Germinal center (tissue), 1 donor: Measurements from ENCODE around the gene LIN52.
"Not testable (repeated sequence)": the region's sequence is repeated elsewhere in the genome, so short reads cannot be mapped to it uniquely, and the experiment has no call there.

Experiments
- DNase-seq: peaks from one replicate; pipeline ENCODE4 v3.0.0; 2012; ENCODE audit warnings: mixed read lengths, low spot score

LIN52 gene

GRCh38 chr14:74109369-74109768 is 24.6 kb downstream of the LIN52 start:
- DNase-seq: no peak

DNA sequence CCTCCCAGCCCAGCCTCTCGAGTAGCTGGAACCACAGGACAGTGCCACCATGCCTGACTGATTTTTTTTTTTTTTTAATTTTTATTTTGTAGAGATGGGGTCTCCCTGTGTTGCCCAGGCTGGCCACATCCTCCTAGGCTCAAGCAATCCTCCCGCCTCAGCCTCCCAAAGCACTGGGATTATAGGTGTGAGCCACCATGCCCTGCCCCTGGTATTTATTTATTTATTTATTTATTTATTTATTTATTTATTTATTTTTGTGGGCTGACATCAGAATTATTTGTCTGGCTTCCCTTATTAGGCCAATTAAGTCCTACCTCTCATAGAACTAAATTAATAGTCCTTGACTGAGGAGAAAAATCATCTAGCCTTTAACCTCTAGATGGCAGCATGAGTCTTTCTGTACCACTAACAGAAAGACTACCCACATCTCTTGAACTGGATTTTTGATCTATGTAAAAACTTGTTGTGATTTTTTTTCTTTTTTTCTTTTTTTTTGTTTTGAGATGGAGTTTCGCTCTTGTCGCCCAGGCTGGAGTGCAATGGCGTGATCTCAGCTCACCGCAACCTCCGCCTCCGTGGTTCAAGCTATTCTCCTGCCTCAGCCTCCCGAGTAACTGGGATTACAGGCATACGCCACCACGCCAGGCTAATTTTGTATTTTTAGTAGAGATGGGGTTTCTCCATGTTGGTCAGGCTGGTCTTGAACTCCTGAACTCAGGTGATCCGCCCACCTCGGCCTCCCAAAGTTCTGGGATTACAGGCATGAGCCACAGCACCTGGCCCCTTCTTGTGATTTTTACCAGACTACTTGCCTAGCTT is 26.9 kb downstream of the LIN52 start:
- DNase-seq: peak; percentile 57

- DNase-seq: not testable (repeated sequence)
Measured at GRCh38 chr14:74125487-74125886, 40.7 kb downstream of the LIN52 start.

DNA sequence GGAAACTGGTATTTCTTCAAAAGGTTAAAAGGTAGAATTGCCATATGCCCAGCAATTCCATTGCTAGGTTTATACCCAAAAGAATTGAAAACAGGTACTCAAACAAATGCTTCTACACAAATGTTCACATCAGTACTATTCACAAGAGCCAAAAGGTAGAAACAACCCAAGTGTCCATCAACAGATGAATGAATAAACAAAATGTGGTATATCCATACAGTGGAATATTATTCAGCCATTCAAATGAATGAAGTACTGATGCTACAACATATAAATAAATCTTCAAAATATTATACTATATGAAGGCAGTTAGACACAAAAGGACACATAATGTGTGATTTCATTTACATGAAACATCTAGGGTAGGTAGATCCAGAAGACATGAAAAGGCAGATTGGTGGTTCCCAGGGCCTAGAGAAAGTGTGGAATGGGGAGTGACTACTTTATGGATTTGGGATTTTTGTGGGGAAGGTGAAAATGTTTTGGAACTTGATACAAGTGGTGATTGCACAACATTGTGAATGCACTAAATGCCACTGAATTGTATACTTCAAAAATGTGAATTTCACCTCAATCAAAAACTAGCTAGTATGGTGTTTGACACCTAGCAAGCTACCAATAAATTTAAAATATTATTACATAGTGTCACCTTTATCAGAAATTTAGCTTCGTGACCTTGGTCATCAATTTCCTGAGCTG is 41.7 kb downstream of the LIN52 start:
- DNase-seq: no peak

DNA sequence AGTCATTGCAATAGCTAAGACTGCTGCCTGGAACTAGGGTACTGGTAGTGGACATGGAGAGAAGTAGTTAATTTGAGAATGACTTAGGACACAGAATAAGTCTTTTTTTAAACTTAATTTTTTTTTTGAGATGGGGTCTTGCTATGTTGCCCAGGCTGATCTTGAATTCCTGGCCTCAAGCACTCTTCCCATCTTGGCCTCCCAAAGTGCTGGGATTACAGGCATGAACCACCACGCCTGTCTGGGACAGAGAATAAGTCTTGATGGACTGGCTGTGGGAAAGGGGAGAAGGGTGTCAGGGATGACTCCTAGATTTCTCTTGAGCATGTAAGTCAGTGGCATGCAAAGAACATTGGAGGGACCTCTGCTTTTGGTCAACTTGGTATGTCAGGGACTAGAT is 42.9 kb downstream of the LIN52 start:
- no peak for DNase-seq

DNA sequence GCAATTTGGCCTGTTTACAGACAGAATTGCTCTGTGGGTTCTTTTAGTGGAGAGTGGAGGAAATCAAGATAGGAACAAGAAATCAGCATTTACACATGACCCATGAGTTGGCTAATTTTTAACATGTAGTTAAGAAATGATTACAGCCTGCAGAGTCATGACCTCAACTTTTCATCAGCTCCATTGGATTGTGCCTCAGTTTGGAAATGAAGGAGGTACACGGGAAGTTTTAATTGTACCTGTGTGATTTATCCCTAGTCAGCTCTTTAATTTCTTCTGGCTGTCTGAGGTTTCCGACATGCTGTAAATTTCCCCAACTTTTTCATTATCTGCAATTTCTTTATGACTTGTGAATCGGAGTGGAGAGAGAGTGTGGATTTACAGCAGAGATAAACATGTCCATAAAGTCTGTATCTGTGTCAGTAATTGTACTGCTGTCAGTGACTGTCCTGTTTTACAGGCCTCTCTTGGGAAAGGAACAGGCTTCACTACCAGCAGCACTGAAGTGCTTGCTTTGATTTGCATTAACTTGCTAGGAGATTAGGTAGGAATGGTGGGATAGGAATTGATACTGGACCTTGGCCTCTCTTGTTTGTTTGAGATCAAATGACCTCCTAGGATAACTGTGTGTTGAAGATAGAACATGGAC is 49.2 kb downstream of the LIN52 start:
- DNase-seq: no peak

GRCh38 chr14:74134484-74134883 is 49.7 kb downstream of the LIN52 start:
- DNase-seq: no peak

GRCh38 chr14:74135426-74135825 is 50.7 kb downstream of the LIN52 start:
- DNase-seq: no peak

- peak; percentile 13 for DNase-seq
Measured at GRCh38 chr14:74140374-74140850, 55.7 kb downstream of the LIN52 start.

DNA sequence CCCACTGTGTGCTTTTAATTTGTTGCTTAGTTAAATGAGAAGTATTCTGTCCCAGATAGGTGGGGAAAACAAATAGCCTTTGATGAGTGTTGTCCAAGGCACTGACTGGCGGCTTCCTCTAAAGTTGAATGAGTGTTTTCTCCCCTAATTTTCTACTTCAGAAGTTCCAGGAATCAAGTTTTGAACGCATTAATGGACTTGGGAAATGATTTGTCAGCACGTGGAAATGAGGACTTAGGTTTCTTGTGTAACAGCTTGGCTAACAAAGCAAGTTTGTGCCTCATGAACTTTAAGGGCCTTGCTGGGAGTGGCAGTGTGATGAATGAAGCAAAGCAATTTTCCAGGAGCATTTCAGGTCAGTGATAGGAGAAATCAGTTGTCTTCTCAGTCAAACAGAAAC is 56.9 kb downstream of the LIN52 start:
- no peak for DNase-seq

DNA sequence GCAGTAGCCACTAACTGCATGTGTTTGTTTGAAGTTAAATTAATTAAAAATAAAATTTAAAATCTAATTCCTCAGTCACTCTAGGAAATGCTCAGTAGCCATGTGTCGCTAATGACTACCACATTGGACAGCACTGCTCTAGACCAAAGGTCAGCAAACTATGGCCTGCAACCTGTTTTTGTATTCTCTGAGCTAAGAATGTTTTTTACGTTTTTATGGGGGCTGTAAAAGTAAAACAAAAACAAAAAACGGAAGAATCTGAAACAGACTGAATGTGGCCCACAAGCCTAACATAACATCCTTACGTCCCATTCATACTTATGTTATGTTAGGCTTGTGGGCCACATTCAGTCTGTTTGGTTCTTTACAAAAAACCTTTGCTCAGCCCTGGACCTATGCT is 57.8 kb downstream of the LIN52 start:
- DNase-seq: no peak

- DNase-seq: no peak
Measured at GRCh38 chr14:74144789-74145188, 60.0 kb downstream of the LIN52 start.

DNA sequence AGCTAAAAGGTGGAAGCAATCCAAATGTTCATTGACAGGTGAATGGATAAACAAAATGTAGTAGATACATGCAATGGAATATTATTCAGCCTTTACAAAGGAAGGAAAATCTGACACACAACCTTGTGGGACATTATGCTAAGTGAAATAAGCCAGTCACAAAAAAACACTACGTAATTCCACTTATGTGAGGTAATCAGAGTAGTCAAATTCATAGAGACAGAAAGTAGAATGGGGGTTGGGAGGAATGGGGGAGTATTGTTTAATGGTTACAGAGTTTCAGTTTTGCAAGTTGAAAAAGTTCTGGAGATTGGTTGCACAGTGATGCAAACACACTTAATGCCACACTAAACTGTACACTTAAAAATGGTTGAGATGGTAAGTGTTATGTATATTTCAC is 62.8 kb downstream of the LIN52 start:
- no peak for DNase-seq

- no peak for DNase-seq
Measured at GRCh38 chr14:74148705-74149104, 63.9 kb downstream of the LIN52 start.

DNA sequence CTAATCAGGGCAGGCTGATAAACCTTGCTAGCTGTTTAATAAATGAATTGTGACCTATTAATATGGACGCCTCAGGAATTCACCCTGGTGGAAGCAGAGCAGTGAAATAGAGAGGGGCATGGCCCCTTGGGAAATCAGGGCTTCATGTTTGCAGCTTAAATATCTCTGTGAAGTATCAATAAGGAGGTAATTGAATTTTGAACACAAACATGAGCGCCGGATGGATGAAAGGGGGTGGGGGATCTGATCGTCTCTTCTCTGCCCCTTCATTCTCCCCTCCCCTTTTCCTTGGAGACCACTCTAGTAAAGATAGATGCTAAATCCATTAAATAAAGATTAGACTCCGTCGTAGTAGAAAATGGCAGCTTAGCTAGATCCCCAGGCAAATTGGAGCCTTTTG is 70.5 kb downstream of the LIN52 start:
- DNase-seq: no peak

- no peak for DNase-seq
Measured at GRCh38 chr14:74155749-74156148, 71.0 kb downstream of the LIN52 start.

DNA sequence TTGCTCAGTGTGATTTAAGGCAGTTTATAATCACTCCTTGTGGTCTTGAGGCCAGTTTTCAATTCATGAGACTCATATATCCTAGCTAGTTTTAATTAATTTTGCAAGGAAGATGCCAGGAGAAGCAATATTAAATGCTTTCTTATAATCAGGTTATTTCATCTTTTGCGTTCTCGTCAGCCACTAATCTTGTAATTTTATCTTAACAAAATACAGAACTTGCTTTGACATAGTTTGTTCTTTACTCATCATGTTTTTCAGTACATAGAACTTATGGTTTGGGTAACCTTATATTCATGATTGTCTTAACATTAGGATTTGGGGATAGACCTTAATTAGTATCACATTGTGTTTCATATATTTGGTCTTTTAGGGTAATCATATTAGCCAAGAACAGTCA is 76.0 kb downstream of the LIN52 start:
- no peak for DNase-seq

DNA sequence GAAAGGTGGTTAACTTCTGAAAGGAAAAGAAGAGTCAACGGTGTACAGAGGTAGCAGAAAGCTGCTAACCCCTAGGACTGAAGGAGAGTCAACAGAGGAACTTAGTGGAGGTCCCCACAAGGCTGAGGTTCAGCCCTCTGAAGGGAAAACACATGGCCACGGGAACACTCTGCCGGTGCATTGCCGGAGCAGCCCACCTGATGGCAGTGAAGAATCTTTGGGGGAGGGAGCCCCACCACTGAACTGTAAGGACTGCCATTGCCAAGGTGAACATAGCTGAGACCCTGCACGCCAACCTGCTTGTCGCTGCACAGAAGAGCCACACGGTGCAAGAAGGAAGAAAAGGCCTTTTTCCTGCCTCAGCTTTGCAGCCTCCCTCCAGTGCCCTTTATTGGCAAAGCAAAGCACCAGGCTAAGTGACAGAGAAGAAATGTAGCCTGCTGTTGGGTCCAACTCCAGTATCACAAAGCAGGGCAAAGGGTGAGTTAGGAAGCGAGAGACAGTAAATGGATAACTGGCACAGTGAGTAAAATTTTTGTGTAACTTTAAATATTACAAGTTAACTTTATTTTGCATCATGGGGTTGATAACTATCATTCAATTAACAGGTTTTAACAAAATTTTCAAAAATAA is 76.9 kb downstream of the LIN52 start:
- DNase-seq: no peak

DNA sequence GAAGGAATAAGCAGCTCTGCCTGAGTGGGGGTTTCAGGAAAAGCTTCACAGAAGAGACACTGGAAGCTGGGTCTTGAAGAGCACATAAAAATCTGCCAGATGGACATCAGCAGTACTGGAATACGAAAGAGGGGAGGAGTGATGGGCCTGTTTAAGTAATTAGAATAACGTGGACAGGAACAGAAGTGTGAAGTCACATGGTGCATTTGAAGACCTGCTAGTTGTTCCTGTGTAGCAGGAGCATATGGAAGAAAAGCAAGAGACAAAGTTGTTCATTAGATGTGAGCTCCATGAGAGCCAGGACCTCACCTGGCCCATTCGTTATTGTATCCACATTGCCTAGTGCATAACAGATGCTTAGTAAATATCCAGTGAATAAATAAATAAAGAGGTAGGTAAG is 85.2 kb downstream of the LIN52 start:
- DNase-seq: no peak

DNA sequence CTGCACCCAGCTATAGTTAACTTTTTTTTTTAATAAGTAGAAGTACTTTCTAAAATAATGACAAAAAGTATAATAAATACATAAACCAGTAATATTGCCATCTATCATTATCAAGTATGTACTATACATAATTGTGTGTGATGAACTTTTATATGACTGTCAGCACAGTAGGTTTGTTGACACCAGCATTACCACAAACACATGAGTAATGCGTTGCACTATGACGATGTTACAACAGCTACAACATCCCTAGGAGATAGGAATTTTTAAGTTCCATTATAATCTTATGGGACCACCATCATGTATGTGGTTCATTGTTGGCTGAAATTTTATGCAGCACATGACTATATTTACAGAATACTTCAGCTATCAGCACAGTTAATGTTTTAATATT is 91.6 kb downstream of the LIN52 start:
- no peak for DNase-seq

GRCh38 chr14:74179856-74180255 is 95.1 kb downstream of the LIN52 start:
- DNase-seq: no peak

- DNase-seq: no peak
Measured at GRCh38 chr14:74190927-74191575, 106.3 kb downstream of the LIN52 start.
